ENCODE results near the gene EEF1A2. TPM values are rescaled to one million over a fixed set of nuclear protein-coding genes. Genes with fewer than 3 reads are reported as not detected.
A peak's percentile ranks its signal among the peaks of the same experiment; 100 is the strongest.

The EEF1A2 gene
- total RNA-seq, 2 donors from 2014 or later: 0.47 to 0.99 TPM

GRCh38 chr20:63466250-63466825 lies 32.5 kb downstream of the EEF1A2 start:
- DNase-seq (no peak), ATAC-seq (no peak)
- no peak overlapping the region for H3K27ac Mint-ChIP-seq
- no peak overlapping the region for H3K4me3 Mint-ChIP-seq
- no peaks in the 10 kb centered on the region for H3K4me1 Mint-ChIP-seq
- H3K36me3 Mint-ChIP-seq (ENCODE audit: low read depth): peaks cover 2% of the 10 kb centered on the region
- H3K27me3 Mint-ChIP-seq: peaks cover 38% of the 10 kb centered on the region
- no peaks in the 10 kb centered on the region for H3K9me3 ChIP-seq (ENCODE audit: control insufficient read depth, low read length, poor library complexity, severe bottlenecking)

- ATAC-seq (no peak), DNase-seq (no peak)
- Mint-ChIP-seq H3K27ac (no peak overlapping the region), H3K36me3 (ENCODE audit: low read depth) (peaks cover 2% of the 10 kb centered on the region), H3K4me3 (no peak overlapping the region), H3K27me3 (peaks cover 45% of the 10 kb centered on the region), H3K4me1 (no peaks in the 10 kb centered on the region)
- H3K9me3 ChIP-seq (ENCODE audit: control insufficient read depth, low read length, poor library complexity, severe bottlenecking): no peaks in the 10 kb centered on the region
Measured at GRCh38 chr20:63465380-63466249, 33.3 kb downstream of the EEF1A2 start.

GRCh38 chr20:63464289-63464635 lies 34.6 kb downstream of the EEF1A2 start:
- Mint-ChIP-seq H3K27me3 (peaks cover 43% of the 10 kb centered on the region), H3K36me3 (ENCODE audit: low read depth) (peaks cover 2% of the 10 kb centered on the region), H3K4me1 (no peaks in the 10 kb centered on the region), H3K4me3 (no peak overlapping the region), H3K27ac (no peak overlapping the region)
- H3K9me3 ChIP-seq (ENCODE audit: control insufficient read depth, low read length, poor library complexity, severe bottlenecking): no peaks in the 10 kb centered on the region
- DNase-seq: no peak
- ATAC-seq: no peak

- Mint-ChIP-seq H3K27ac (no peak overlapping the region), H3K4me3 (no peak overlapping the region), H3K27me3 (peaks cover 43% of the 10 kb centered on the region), H3K4me1 (no peaks in the 10 kb centered on the region), H3K36me3 (ENCODE audit: low read depth) (peaks cover 2% of the 10 kb centered on the region)
- DNase-seq: no peak
- no peak for ATAC-seq
- no peaks in the 10 kb centered on the region for H3K9me3 ChIP-seq (ENCODE audit: control insufficient read depth, low read length, poor library complexity, severe bottlenecking)
Measured at GRCh38 chr20:63463400-63464288, 35.2 kb downstream of the EEF1A2 start.

- ATAC-seq (no peak), DNase-seq (no peak)
- no peaks in the 10 kb centered on the region for H3K9me3 ChIP-seq (ENCODE audit: control insufficient read depth, low read length, poor library complexity, severe bottlenecking)
- H3K4me1 Mint-ChIP-seq: no peaks in the 10 kb centered on the region
- peaks cover 41% of the 10 kb centered on the region for H3K27me3 Mint-ChIP-seq
- peaks cover 2% of the 10 kb centered on the region for H3K36me3 Mint-ChIP-seq (ENCODE audit: low read depth)
- H3K27ac Mint-ChIP-seq: no peak overlapping the region
- H3K4me3 Mint-ChIP-seq: no peak overlapping the region
Measured at GRCh38 chr20:63462244-63462643, 36.6 kb downstream of the EEF1A2 start.

GRCh38 chr20:63461104-63461763 lies 37.6 kb downstream of the EEF1A2 start:
- ATAC-seq (no peak), DNase-seq (no peak)
- no peaks in the 10 kb centered on the region for H3K9me3 ChIP-seq (ENCODE audit: control insufficient read depth, low read length, poor library complexity, severe bottlenecking)
- Mint-ChIP-seq H3K4me1 (no peaks in the 10 kb centered on the region), H3K4me3 (no peak overlapping the region), H3K27me3 (peaks cover 40% of the 10 kb centered on the region), H3K36me3 (ENCODE audit: low read depth) (no peaks in the 10 kb centered on the region), H3K27ac (no peak overlapping the region)

GRCh38 chr20:63459070-63459380 lies 39.9 kb downstream of the EEF1A2 start:
- peaks cover 2% of the 10 kb centered on the region for H3K4me1 Mint-ChIP-seq
- H3K27me3 Mint-ChIP-seq: peaks cover 43% of the 10 kb centered on the region
- no peak for DNase-seq
- no peak for ATAC-seq
- no peak overlapping the region for H3K27ac Mint-ChIP-seq
- no peaks in the 10 kb centered on the region for H3K9me3 ChIP-seq (ENCODE audit: control insufficient read depth, low read length, poor library complexity, severe bottlenecking)
- H3K36me3 Mint-ChIP-seq (ENCODE audit: low read depth): no peaks in the 10 kb centered on the region
- H3K4me3 Mint-ChIP-seq: no peak overlapping the region

- no peak overlapping the region for H3K27ac Mint-ChIP-seq
- no peak overlapping the region for H3K4me3 Mint-ChIP-seq
- H3K36me3 Mint-ChIP-seq (ENCODE audit: low read depth): no peaks in the 10 kb centered on the region
- peaks cover 2% of the 10 kb centered on the region for H3K4me1 Mint-ChIP-seq
- H3K9me3 ChIP-seq (ENCODE audit: control insufficient read depth, low read length, poor library complexity, severe bottlenecking): no peaks in the 10 kb centered on the region
- DNase-seq (no peak), ATAC-seq (no peak)
- H3K27me3 Mint-ChIP-seq: peaks cover 37% of the 10 kb centered on the region
Measured at GRCh38 chr20:63458170-63459069, 40.5 kb downstream of the EEF1A2 start.

- H3K4me3 Mint-ChIP-seq: no peak overlapping the region
- DNase-seq (no peak), ATAC-seq (no peak)
- H3K27ac Mint-ChIP-seq: no peak overlapping the region
- H3K9me3 ChIP-seq (ENCODE audit: control insufficient read depth, low read length, poor library complexity, severe bottlenecking): no peaks in the 10 kb centered on the region
- peaks cover 32% of the 10 kb centered on the region for H3K27me3 Mint-ChIP-seq
- peaks cover 2% of the 10 kb centered on the region for H3K4me1 Mint-ChIP-seq
- H3K36me3 Mint-ChIP-seq (ENCODE audit: low read depth): no peaks in the 10 kb centered on the region
Measured at GRCh38 chr20:63457737-63458136, 41.1 kb downstream of the EEF1A2 start.

GRCh38 chr20:63456429-63457284 lies 42.2 kb downstream of the EEF1A2 start:
- ATAC-seq: no peak
- Mint-ChIP-seq H3K27ac (no peak overlapping the region), H3K4me3 (peak overlapping the region; percentile 31), H3K36me3 (ENCODE audit: low read depth) (no peaks in the 10 kb centered on the region), H3K4me1 (peaks cover 2% of the 10 kb centered on the region), H3K27me3 (peaks cover 27% of the 10 kb centered on the region)
- no peaks in the 10 kb centered on the region for H3K9me3 ChIP-seq (ENCODE audit: control insufficient read depth, low read length, poor library complexity, severe bottlenecking)
- no peak for DNase-seq

- no peak overlapping the region for H3K4me3 Mint-ChIP-seq
- H3K36me3 Mint-ChIP-seq (ENCODE audit: low read depth): no peaks in the 10 kb centered on the region
- ATAC-seq: no peak
- peaks cover 2% of the 10 kb centered on the region for H3K4me1 Mint-ChIP-seq
- no peak for DNase-seq
- H3K27ac Mint-ChIP-seq: no peak overlapping the region
- no peaks in the 10 kb centered on the region for H3K9me3 ChIP-seq (ENCODE audit: control insufficient read depth, low read length, poor library complexity, severe bottlenecking)
- H3K27me3 Mint-ChIP-seq: peaks cover 18% of the 10 kb centered on the region
Measured at GRCh38 chr20:63455568-63455859, 43.4 kb downstream of the EEF1A2 start.
